CD4-positive, alpha-beta memory T cell (primary cell): ENCODE data around the gene SLC25A20. TPM values are rescaled to one million over a fixed set of nuclear protein-coding genes. Genes with fewer than 3 reads are reported as not detected.

Experiments
- CTCF ChIA-PET: fragments of 350-600 bp; sonication (Branson Sonifier 250); formaldehyde crosslinking; loops from one replicate; lab custom pipeline; 2021; ENCODE audit warnings: inconsistent platforms; ENCODE audit not compliant: partially characterized antibody; lab: Charles Lee
- POLR2A ChIA-PET: fragments of 350-600 bp; sonication (Branson Sonifier 250); formaldehyde crosslinking; loops from one replicate; lab custom pipeline; 2021; ENCODE audit not compliant: partially characterized antibody; lab: Charles Lee
- DNase-seq, 5 donors: peaks; one replicate each; pipeline versions ENCODE4 v3.0.0 to v3.0.0-alpha.2; 2020 to 2022; ENCODE audit warnings: mixed read lengths in 1 of 5
- H3K27ac ChIP-seq: one replicate; pipeline ENCODE4 v1.7.0; 2013; ENCODE audit warnings: low read depth, low read length
- H3K27me3 ChIP-seq: 2 replicates; pipeline ENCODE4 v1.7.0; 2013; ENCODE audit warnings: mild to moderate bottlenecking, low read length, moderate library complexity; ENCODE audit not compliant: insufficient read depth
- H3K36me3 ChIP-seq: 2 replicates; pipeline ENCODE4 v1.7.0; 2013; ENCODE audit warnings: mild to moderate bottlenecking, low read length, moderate library complexity; ENCODE audit not compliant: insufficient read depth
- H3K4me1 ChIP-seq: 2 replicates; pipeline ENCODE4 v1.7.0; 2013; ENCODE audit warnings: mild to moderate bottlenecking, low read length, moderate library complexity; ENCODE audit not compliant: insufficient read depth
- H3K4me3 ChIP-seq, 2 donors: one replicate each; pipeline ENCODE4 v1.7.0; 2013; ENCODE audit warnings: low read length in 2 of 2, mild to moderate bottlenecking in 1 of 2
- H3K9me3 ChIP-seq, 2 donors: one replicate each; pipeline ENCODE4 v1.7.0; 2013; ENCODE audit warnings: low read length in 2 of 2, control low read depth in 1 of 2; ENCODE audit not compliant: control insufficient read depth in 1 of 2
- H3K27ac Mint-ChIP-seq, 7 donors: one replicate each; pipeline ENCODE4 v1.8.0; 2020 to 2021; ENCODE audit warnings: mixed read lengths in 7 of 7, mild to moderate bottlenecking in 6 of 7, inconsistent platforms in 3 of 7, moderate library complexity in 3 of 7
- H3K27me3 Mint-ChIP-seq, 2 donors: one replicate each; pipeline ENCODE4 v1.8.0; 2020 to 2021; ENCODE audit warnings: mixed read lengths in 2 of 2
- H3K36me3 Mint-ChIP-seq, 2 donors: one replicate each; pipeline ENCODE4 v1.8.0; 2020 to 2021; ENCODE audit warnings: mixed read lengths in 2 of 2, inconsistent platforms in 1 of 2, mild to moderate bottlenecking in 1 of 2
- H3K4me1 Mint-ChIP-seq, 4 donors: one replicate each; pipeline ENCODE4 v1.8.0; 2020 to 2021; ENCODE audit warnings: mixed read lengths in 4 of 4, mild to moderate bottlenecking in 1 of 4
- H3K4me3 Mint-ChIP-seq, 8 donors: one replicate each; pipeline ENCODE4 v1.8.0; 2020 to 2021; ENCODE audit warnings: mixed read lengths in 8 of 8, mild to moderate bottlenecking in 7 of 8, moderate library complexity in 6 of 8, inconsistent platforms in 3 of 8
- H3K9me3 Mint-ChIP-seq, 8 donors: one replicate each; pipeline ENCODE4 v1.8.0; 2020 to 2021; ENCODE audit warnings: mixed read lengths in 8 of 8, mild to moderate bottlenecking in 5 of 8, inconsistent platforms in 3 of 8, moderate library complexity in 1 of 8
- intact Hi-C: fragments of 100-400 bp; cut with micrococcal nuclease; formaldehyde crosslinking; loops from one replicate; pipeline ENCODE4 v1.15.1; 2023
- polyA plus RNA-seq, 2 donors: library from polyadenylated mRNA; unstranded; fragments of 300-500 nt; fragmentation: Illumina TruSeq; gene quantifications; one replicate each; pipeline ENCODE4 v1.2.3, GENCODE V29; 2021
- total RNA-seq, 2 experiments: library from RNA; stranded (reverse); gene quantifications; one replicate each; pipeline ENCODE4 v1.2.3, GENCODE V29; 2021

The SLC25A20 gene, protein sequence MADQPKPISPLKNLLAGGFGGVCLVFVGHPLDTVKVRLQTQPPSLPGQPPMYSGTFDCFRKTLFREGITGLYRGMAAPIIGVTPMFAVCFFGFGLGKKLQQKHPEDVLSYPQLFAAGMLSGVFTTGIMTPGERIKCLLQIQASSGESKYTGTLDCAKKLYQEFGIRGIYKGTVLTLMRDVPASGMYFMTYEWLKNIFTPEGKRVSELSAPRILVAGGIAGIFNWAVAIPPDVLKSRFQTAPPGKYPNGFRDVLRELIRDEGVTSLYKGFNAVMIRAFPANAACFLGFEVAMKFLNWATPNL
- total RNA-seq, result 10 to 100 TPM; 12.7 to 19.2 TPM
- 10 to 100 TPM; 21.9 to 67.6 TPM for polyA plus RNA-seq

DNA sequence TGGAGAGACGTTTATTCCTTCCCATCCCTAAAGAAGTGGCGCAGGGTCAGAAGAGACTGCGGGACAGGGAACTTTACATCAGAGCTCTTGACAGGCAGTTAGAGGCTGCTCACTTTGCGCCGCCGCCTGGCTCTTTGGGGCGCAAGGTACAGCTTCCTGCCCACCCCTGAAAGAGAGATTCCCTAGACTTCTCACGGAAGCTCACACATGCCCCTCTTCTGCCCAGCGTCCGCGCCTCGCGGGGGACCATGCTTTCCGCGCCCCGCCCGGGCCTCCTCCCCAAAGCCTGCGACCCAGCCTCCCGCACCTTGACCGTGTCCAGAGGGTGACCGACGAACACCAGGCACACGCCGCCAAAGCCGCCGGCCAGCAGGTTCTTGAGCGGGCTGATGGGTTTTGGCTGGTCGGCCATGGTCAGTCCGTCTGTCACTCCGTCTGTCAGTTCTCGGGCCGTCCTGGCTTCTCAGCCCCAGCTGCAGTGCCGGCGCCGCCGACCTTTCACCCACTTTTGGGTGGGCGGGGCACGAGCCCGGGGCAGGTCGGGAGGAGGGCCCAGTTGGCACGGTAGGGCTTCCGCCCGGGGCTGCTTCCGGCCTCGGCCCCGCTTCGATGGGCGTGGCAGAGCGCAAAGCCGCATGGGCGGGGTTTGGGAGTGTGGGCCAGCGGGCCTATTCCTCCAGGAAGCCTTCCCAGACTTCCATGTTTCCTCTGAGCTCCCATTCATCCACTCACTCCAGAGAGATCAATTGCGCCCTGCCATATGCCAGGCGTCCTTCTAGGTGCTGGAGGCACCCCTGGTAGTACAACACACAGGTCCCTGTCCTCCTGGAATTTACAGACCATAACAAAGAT, at the start of gene SLC25A20:
SLC25A20 (minus strand) TSS at position 500 of the 852 bp plus-strand sequence; CDS start at position 412, 88 bp downstream.
- Histone ChIP-seq H3K9me3 (no peaks in the 10 kb centered on the region), H3K4me3 (peak within 1 kb of the TSS; percentile 76 to 98), H3K27me3 (no peaks in the 10 kb centered on the region), H3K4me1 (peaks cover 39% of the 10 kb centered on the region), H3K27ac (peak within 1 kb of the TSS; percentile 76), H3K36me3 (no peaks in the 10 kb centered on the region)
- peak; percentile 85 to 89 (median 86) for DNase-seq
- Mint-ChIP-seq H3K27ac (peak within 1 kb of the TSS; percentile 71 to 97 (median 96)), H3K4me3 (peak within 1 kb of the TSS; percentile 91 to 97 (median 96)), H3K36me3 (peaks cover 0 to 1% of the 10 kb centered on the region in 2 donors), H3K27me3 (no peaks in the 10 kb centered on the region), H3K9me3 (no peaks in the 10 kb centered on the region), H3K4me1 (peaks cover 23 to 61% (median 39%) of the 10 kb centered on the region in 4 donors)
- POLR2A ChIA-PET, result interaction anchor here (1.0 to 4.3 kb wide), 16 partner anchors 8 to 260 kb away, joined by 3 to 93 read pairs (median 4); partner anchors contain the start of genes ARIH2, IMPDH2, IP6K2 and PRKAR2A
- intact Hi-C loops, result loop anchor here (1.0 to 5.0 kb wide), 7 partner anchors 20 to 181 kb away; partner anchors contain the start of genes ARIH2, IP6K2, NDUFAF3 and PRKAR2A
- CTCF ChIA-PET, result interaction anchor here (0.8 to 3.8 kb wide), 10 partner anchors 20 to 183 kb away, joined by 3 to 45 read pairs (median 8); partner anchors contain the start of genes ARIH2, IP6K2 and WDR6

DNA sequence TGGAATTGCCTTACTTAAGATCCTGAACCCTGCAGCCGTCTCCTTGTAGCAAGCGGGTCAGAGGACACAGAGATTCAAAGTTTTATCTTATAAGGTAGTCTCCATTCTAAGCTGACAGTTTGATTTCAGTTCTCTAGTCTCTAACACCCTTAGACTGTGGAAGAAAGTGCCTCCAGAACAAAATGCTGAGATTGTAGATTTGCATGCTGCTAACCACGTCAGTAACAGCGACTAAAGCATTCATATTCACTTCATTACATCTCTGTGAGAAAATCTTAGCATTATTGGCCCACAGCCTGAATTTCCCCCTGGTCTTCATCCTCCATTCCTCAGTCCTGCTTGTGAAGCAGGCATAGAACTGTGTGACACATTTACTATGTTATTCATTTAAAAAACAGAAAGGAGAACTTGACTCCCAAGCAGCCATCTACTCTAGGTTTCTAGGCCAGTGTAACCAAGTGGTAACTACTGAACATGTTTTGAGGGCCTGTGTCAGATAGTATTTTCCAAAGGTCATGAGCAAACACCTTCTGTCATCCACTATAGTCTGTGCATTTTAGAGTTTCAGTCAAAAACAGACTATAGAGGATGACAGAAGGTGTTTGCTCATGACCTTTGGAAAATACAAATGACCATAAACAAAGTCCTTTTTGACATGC, 47.3 kb upstream of the SLC25A20 start:
- no peaks in the 10 kb centered on the region for H3K9me3 ChIP-seq
- Mint-ChIP-seq H3K27ac (peak overlapping the region in 6 of 7 donors; percentile 36 to 89 (median 64)), H3K27me3 (no peaks in the 10 kb centered on the region), H3K4me3 (no peak overlapping the region), H3K9me3 (no peaks in the 10 kb centered on the region), H3K4me1 (peaks cover 20 to 31% (median 26%) of the 10 kb centered on the region in 4 donors), H3K36me3 (peaks cover 5 to 16% of the 10 kb centered on the region in 2 donors)
- H3K4me1 ChIP-seq, result peaks cover 6% of the 10 kb centered on the region
- intact Hi-C loops, result no loop called here
- POLR2A ChIA-PET, result no interaction called here
- CTCF ChIA-PET, result no interaction called here
- H3K4me3 ChIP-seq, result no peak overlapping the region
- DNase-seq, result no peak
- H3K36me3 ChIP-seq, result peaks cover 5% of the 10 kb centered on the region
- no peak overlapping the region for H3K27ac ChIP-seq
- H3K27me3 ChIP-seq, result no peaks in the 10 kb centered on the region

DNA sequence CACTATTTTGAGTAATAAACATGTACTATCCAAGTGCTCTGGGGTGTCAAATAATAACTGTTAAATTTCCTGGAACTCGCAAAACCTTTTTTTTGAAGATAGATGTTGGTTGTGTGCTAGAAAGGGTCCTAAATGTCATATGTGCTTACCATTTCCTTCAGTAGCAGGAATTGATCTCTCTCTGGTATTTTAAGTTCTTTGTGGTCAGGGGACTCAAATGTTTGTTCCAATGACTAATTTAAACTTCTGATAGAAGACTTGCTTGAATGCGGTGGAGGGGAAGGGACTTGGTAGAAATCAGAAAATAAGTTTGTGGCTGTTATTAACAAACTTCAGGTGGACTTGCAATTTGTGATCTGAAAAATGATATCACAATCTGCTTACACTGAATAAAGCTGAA, 46.8 kb upstream of the SLC25A20 start:
- CTCF ChIA-PET, result no interaction called here
- POLR2A ChIA-PET, result no interaction called here
- no peaks in the 10 kb centered on the region for H3K9me3 ChIP-seq
- H3K27ac ChIP-seq, result no peak overlapping the region
- Mint-ChIP-seq H3K9me3 (no peaks in the 10 kb centered on the region), H3K4me3 (no peak overlapping the region), H3K4me1 (peaks cover 20 to 31% (median 27%) of the 10 kb centered on the region in 4 donors), H3K36me3 (peaks cover 5 to 16% of the 10 kb centered on the region in 2 donors), H3K27me3 (no peaks in the 10 kb centered on the region), H3K27ac (peak overlapping the region; percentile 19 to 90 (median 48))
- peaks cover 6% of the 10 kb centered on the region for H3K4me1 ChIP-seq
- no peak for DNase-seq
- no peaks in the 10 kb centered on the region for H3K27me3 ChIP-seq
- H3K36me3 ChIP-seq, result peaks cover 5% of the 10 kb centered on the region
- H3K4me3 ChIP-seq, result no peak overlapping the region
- intact Hi-C loops, result no loop called here

DNA sequence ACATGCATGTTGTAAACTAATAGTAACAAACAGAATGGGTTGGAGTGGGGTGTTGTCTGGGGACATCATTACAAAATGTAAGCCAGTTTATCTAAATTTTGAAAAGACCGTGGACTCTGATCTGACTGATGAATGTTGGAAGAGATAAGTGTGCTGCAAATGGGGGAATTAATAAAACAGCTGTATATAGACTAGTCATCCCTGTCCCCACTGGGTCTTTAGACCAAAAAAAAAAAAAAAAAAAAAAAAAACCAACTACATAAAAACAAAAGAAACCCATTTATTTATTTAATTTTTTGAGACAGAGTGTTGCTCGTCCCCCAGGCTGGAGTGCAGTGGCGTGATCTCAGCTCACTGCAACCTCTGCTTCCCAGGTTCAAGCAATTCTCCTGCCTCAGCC, 40.0 kb upstream of the SLC25A20 start:
- Mint-ChIP-seq H3K36me3 (peaks cover 28 to 37% of the 10 kb centered on the region in 2 donors), H3K9me3 (peaks cover 0 to 1% (median 0%) of the 10 kb centered on the region in 8 donors), H3K4me1 (peaks cover 30 to 47% (median 38%) of the 10 kb centered on the region in 4 donors), H3K27me3 (no peaks in the 10 kb centered on the region), H3K4me3 (no peak overlapping the region), H3K27ac (peak overlapping the region in 5 of 7 donors; percentile 10 to 79 (median 19))
- Histone ChIP-seq H3K36me3 (peaks cover 11% of the 10 kb centered on the region), H3K27ac (no peak overlapping the region), H3K27me3 (no peaks in the 10 kb centered on the region), H3K4me3 (no peak overlapping the region), H3K4me1 (peaks cover 26% of the 10 kb centered on the region), H3K9me3 (no peaks in the 10 kb centered on the region)
- intact Hi-C loops, result no loop called here
- DNase-seq, result no peak
- ChIA-PET POLR2A (no interaction called here), CTCF (interaction anchor here (1.1 to 1.2 kb wide), 2 partner anchors 12 to 13 kb away, joined by 4 to 5 read pairs; no protein-coding TSS in a partner anchor)

DNA sequence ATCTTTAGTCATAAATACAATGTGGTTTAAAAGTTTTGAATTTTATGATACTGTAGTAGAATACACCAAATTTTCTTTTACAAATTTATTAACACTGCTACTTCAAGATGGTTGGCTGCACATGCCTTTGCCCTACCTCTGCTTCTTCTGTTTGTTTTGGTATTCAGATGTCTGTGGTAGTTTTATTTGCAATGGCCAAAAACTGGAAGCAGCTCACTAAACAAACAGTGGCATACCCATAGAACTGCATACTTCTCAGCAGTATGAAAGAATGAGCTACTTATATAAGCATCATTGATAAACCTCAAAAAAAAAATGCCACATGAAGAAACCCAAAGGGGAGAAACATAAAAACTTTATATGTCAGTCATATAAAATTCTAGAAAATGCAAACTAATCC, 39.5 kb upstream of the SLC25A20 start:
- H3K4me1 Mint-ChIP-seq, result peaks cover 27 to 45% (median 37%) of the 10 kb centered on the region in 4 donors
- no peaks in the 10 kb centered on the region for H3K27me3 ChIP-seq

DNA sequence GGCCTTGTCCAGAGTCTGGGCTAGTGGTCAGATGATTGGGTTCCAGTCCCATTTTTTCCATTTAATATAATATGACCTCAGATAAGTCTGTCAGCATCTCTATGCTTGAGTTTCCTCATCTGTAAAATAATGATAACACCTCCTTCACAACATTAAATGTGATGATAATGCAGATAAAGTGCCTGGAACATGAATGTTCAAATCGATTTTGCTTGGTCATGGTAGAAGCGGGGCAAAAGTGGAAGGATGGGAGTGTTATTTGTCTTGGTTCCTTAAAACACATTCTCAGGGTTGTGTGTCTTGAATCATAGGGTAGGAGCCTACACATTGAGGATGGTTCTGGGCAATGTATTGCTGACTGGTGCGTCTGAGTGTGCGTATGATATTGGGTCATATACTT, 36.8 kb upstream of the SLC25A20 start:
- H3K9me3 ChIP-seq, result no peaks in the 10 kb centered on the region
- no peaks in the 10 kb centered on the region for H3K27me3 ChIP-seq
- CTCF ChIA-PET, result interaction anchor here (0.7 kb wide), 1 partner anchor 33 kb away, joined by 3 read pairs; no protein-coding TSS in a partner anchor
- H3K27ac ChIP-seq, result no peak overlapping the region
- no peak overlapping the region for H3K4me3 ChIP-seq
- Mint-ChIP-seq H3K36me3 (peaks cover 35 to 50% of the 10 kb centered on the region in 2 donors), H3K27me3 (no peaks in the 10 kb centered on the region), H3K4me3 (no peak overlapping the region), H3K4me1 (peaks cover 31 to 58% (median 43%) of the 10 kb centered on the region in 4 donors), H3K27ac (no peak overlapping the region), H3K9me3 (peaks cover 0 to 3% (median 0%) of the 10 kb centered on the region in 8 donors)
- no peak for DNase-seq
- POLR2A ChIA-PET, result interaction anchor here (0.7 kb wide), 1 partner anchor 56 kb away, joined by 3 read pairs; no protein-coding TSS in a partner anchor
- H3K4me1 ChIP-seq, result peaks cover 41% of the 10 kb centered on the region
- intact Hi-C loops, result no loop called here
- H3K36me3 ChIP-seq, result peaks cover 12% of the 10 kb centered on the region

More for the DNA sequence above, 39.5 kb upstream of the SLC25A20 start:
- CTCF ChIA-PET, result interaction anchor here (1.1 kb wide), 1 partner anchor 14 kb away, joined by 5 read pairs; no protein-coding TSS in a partner anchor
- Histone ChIP-seq H3K4me3 (no peak overlapping the region), H3K4me1 (peaks cover 26% of the 10 kb centered on the region), H3K9me3 (no peaks in the 10 kb centered on the region), H3K27ac (no peak overlapping the region), H3K36me3 (peaks cover 12% of the 10 kb centered on the region)
- Mint-ChIP-seq H3K27ac (peak overlapping the region in 5 of 7 donors; percentile 15 to 79 (median 19)), H3K27me3 (no peaks in the 10 kb centered on the region), H3K9me3 (peaks cover 0 to 1% (median 0%) of the 10 kb centered on the region in 8 donors), H3K4me3 (no peak overlapping the region), H3K36me3 (peaks cover 27 to 38% of the 10 kb centered on the region in 2 donors)
- DNase-seq, result no peak
- intact Hi-C loops, result no loop called here
- POLR2A ChIA-PET, result no interaction called here
